ENCODE results near the gene CKAP2.
"Not testable (repeated sequence)": the region's sequence is repeated elsewhere in the genome, so short reads cannot be mapped to it uniquely, and the experiment has no call there.

CKAP2 gene

DNA sequence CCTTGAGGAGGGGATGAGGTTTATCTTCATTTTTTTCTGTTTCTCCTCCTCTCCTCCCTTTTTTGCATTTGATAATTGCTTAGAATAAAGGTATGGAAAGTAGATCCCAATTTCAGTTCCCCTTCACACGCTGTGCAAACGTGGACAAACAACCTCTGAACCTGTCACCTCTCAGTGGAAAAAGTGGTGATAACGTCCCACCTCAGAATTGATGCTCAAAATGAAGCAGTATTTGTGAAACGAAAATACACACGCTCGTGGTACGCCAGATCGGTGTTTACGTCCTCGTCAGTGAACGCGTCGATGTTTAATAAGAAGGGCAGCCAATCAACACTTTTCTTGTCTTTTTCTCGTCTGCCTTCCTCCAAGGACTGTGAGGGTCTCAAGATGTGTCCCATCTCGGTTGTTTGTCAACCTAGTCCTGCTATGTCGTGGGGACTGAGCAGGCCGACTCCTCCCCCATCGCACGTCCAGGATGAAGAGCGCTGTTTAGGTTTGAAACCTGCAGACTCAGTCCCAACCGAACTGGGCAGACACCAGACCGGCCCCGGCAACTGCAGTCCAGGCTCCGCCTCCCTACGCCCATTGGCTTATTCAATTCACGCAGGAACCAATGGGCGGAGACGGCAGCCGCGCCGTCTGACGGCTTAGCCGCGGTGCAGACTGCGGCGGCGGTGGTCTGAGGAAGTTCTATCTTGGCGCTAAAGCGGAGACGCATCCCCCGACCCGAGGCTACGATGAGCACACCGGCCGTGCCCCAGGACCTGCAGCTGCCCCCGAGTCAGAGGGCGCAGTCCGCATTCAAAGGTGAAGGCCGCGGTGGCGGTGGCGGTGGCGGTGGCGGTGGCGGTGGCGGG, at the start of gene CKAP2:
CKAP2 (plus strand) TSS at position 659 of the 857 bp plus-strand sequence; CDS start at position 738, 79 bp downstream.
- DNase-seq = peak; percentile 93

DNA sequence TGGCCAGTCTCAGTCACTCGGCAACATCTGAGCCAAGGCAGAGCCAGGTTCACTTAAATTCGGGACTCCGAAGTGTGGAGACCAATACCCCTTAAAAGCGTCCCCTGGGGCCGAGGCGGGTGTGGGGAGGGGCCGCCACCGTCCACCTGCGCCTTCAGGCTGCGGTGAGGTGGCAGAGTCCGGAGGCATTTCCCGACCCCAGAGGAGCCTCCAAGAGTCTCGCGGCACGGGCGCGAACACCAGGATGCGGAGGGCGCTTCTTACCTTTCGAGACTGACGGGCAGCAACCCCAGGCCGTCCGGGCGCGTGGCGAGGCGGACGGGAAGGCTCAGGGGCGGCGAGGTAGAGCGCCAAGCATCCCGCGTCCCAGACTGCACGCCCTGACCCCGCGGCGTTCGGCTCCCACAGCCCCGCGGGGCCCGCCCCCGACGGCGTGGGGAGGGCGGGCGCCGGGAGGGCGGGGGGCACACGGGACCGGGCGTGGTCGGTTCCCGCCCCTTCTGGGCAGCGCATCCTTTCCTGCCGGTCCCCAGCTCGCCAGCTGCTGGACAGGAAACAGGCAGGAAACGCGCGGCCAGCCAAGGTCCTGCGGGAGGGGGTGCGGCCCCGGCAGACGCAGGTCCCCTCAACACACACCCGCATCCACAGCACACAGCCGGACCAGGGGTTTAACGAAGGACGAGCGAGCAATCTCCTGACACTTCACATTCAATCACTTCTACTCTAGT, 49.3 kb upstream of the CKAP2 start, which contains the start of gene THSD1:
THSD1 (minus strand) TSS at position 406 of the 728 bp plus-strand sequence. CDS start 3,572 bp downstream, outside the sequence.
- no peak for DNase-seq

GRCh38 chr13:52406629-52407028, 48.6 kb upstream of the CKAP2 start:
- DNase-seq = no peak

GRCh38 chr13:52407436-52407835, 47.8 kb upstream of the CKAP2 start:
- DNase-seq = not testable (repeated sequence)

DNA sequence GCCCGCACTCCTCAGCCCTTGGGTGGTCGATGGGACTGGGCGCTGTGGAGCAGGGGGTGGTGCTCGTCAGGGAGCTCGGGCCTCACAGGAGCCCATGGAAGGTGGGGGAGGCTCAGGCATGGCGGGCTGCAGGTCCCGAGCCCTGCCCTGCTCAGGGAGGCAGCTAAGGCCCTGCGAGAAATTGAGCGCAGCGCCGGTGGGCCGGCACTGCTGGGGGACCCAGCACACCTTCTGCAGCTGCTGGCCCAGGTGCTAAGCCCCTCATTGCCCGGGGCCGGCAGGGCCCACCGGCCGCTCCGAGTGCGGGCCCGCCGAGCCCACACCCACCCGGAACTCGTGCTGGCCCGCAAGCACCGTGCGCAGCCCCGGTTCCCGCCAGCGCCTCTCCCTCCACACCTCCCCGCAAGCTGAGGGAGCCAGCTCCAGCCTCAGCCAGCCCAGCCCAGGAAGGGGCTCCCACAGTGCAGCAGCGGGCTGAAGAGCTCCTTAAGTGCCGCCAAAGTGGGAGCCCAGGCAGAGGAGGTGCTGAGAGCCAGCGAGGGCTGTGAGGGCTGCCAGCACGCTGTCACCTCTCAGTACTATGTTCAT, 47.1 kb upstream of the CKAP2 start:
- DNase-seq = not testable (repeated sequence)

DNA sequence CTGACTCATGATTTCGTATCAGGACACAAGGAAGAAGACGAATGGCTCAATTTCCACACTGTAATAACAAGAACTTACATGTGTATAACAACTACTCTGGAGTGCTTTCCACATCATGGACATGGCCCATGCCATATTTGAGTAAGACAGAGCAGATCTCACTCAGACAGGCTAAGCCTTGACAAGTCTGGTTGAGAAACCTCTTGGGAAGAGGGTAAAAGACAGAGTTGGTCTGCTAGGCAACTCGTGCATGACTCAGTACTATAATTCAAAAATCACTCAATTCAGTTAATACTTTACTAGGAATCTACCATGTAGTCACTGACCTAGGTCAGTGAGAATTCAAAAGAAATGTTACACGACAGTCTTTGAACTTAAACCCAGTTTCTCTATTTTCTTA, 43.6 kb upstream of the CKAP2 start:
- DNase-seq = no peak

GRCh38 chr13:52412128-52412527, 43.1 kb upstream of the CKAP2 start:
- DNase-seq = no peak

DNA sequence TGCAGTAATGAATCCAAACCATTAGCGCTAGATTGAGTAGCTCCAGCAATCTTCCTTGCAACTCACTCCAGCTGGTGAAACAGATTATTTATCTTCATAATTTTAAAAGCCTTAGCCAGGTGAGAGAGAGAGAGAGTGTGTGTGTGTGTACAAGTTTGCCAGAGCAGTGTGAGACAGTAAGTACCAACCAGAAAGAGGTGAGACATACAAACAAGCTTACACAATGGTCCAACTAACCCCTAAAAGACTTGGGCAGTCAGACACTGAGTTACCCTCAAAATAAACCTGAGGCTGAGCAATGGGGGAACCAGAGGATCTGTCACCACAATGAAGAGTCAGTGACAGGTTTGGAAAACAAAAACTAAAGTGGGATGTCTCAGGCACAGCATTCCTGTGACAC, 41.2 kb upstream of the CKAP2 start:
- DNase-seq = no peak

- no peak for DNase-seq
These were observed 40.3 kb upstream of the CKAP2 start for GRCh38 chr13:52414963-52415362.

- no peak for DNase-seq
These were observed 36.2 kb upstream of the CKAP2 start for GRCh38 chr13:52419080-52419479.

GRCh38 chr13:52421216-52421615, 34.1 kb upstream of the CKAP2 start:
- no peak for DNase-seq

DNA sequence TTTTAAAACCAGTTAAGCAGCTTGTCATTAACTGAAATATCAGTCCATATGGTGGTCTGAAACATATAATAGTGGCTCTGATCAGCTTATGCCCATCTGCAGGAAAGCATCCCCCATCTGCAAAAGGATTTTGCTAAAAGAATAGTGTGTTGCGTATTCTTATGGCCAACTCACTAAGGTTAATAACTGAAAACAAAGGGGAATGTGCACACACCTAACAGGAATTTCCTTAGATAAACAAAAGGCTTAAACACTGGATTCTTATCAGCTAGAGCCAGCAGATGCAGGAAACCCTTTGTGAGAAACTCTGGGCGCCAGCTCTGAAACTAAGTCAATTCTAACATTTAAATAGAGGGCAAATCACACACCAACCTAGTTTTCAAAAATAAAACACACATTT, 27.0 kb upstream of the CKAP2 start:
- DNase-seq = no peak

- DNase-seq = no peak
These were observed 22.8 kb upstream of the CKAP2 start for GRCh38 chr13:52432456-52432855.

DNA sequence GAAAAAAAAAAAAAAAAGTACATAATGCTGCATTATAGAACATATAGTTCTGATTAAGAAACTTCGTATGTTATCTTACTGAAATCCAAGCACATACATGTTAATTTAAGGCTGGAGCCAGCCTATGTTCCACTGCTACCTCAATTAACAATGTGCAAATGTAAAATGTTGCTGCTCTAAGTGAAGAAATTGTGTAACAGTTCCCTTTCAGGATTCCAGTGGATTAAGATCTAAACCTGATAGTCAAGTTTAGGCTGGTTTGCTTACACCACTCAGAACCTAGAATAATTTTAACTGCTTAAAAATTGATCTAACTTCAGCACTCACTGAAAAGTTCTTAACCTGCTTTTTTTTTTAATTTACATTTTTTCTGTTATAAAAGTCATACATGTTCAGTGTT, 9.0 kb upstream of the CKAP2 start:
- DNase-seq = no peak

- DNase-seq = no peak
These were observed 7.9 kb upstream of the CKAP2 start for GRCh38 chr13:52447354-52447753.

DNA sequence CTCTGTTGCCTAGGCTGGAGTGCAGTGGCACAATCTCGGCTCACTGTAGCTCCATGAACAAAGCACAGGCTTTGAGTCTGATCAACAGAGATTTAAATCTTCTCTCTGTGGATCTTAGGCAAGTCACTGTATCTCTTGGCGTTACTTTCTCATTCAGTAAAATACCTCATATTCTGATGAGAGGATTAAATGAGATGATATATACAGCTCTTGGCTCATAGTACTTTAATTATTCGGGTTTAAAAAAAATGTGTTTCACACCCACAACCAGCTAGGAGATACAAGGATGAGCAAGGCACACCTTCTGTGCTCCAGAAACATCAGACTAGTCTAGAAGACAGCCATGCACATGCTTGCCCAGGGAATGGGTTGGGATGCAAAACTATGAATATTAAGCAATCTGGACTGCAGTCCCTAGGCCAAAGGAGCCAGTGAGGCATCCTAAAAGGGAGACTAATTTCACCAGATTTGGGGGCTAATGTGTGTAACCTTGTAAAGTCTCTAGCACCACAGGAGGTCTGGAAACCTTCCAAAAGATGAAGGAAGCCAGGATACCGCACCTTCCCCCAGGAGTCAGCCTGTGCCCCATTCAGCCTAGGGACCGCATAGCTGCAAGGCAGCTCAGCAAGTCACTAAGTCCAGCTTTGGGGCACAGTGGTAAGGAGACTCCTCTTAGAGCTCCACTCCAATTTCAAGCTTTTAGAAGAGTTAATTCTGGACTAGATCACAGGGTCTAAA, 7.3 kb upstream of the CKAP2 start:
- DNase-seq = no peak

- peak; percentile 19 for DNase-seq
These were observed 5.8 kb upstream of the CKAP2 start for GRCh38 chr13:52449331-52450011.

DNA sequence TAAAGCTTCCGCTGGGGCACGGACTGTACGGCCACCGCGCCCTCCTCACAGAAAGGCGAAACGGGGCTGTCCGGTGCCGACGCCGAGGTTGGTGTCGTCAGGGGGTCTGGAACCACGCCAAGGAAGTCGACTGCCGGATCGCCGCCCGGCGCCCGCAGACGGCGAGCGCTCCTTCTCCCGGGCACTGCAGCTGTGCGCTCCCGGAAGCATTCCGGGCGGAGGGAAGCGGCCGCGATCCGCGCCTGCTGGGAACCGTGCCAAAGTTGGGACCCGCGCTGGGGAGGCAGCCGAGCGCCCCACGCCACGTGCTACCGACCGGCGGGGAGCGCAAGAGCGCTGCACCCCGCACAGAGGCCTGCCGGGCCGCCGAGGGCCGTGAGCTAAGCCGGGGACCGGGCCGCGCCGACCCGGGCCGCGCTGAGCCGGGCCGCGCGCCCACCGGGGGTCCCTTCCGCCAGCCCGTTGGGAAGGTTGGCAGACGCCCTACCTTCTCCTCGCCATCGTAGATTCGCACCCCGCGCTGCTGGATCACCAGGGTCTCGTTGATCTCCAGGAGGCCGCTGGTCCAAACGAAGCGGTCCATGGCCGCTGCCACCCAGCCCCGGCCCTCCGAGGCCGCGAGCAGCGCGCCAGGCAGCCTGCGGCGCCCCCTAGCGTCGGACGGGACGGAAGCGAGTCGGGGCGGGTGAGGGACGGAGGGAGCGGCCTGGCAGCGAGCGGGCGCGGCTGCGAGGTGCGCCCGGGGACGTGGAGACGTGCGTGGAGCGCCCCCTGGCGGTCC, 5.1 kb upstream of the CKAP2 start, which contains the start of gene VPS36:
VPS36 (minus strand) TSS at position 623 of the 781 bp plus-strand sequence; CDS start at position 583, 40 bp downstream.
- peak; percentile 89 for DNase-seq

DNA sequence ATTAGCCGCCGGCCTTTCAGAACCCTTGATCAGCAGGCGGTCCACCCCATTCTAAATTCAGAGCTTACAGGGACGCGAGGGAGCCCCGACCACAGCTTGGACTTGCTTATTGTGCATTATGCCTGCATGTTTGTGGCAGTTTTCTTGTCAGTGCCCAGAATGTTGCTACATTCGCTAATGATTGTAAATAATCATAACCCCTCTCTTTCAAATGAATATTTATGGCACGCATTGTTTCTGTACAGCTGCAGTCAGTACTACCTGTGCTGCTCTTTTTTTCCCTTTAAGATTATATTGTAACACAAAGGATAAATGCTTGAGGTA, 4.5 kb upstream of the CKAP2 start:
- DNase-seq = no peak

DNA sequence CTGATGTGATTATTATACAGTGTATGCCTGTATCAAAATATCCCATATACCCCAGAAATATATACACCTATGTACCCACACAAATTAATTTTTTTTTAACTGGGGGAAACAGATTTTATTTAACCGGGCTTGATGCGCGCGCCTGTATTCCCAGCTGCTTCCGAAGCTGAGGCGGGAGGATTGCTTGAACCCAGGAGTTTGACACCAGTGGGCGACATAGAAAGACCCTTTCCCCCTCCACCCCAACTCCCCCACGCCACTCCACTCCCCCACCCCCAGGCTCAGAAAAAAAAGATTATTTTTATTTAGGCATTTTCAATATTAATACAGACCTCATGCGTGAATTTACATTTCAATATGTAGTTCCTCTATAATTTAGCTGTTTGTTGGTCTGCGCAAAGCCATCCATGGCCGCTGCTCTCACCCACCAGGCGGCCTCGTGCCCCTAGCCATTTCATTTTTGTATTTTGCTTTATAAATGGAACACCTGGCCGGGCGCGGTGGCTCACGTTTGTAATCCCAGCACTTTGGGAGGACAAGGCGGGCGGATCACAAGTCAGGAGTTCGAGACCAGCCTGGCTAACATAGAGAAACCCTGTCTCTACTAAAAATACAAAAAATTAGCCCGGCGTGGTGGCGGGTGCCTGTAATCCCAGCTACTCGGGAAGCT, 4.0 kb upstream of the CKAP2 start:
- DNase-seq = no peak

DNA sequence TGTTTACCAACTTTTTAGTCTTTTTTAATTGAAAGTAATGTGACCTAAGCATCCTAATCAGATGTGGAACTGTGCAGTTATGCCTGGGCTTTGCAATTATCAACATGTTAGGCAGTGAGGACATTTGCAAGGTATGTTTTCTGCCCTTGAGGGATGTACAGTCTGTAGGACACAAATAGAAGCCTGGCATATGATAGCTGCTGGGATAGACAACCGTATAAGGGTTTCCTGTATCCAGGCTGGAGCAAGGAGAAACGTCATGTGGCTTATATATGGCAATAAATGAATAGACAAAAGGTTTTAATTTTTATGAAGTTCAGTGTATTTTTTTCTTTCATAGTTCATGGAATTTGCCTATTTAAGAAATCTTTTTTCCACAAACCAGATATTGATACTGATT, 2.8 kb upstream of the CKAP2 start:
- no peak for DNase-seq

Data from KG1 (cell line).